ENCODE results near the gene STN1.

STN1 gene

DNA sequence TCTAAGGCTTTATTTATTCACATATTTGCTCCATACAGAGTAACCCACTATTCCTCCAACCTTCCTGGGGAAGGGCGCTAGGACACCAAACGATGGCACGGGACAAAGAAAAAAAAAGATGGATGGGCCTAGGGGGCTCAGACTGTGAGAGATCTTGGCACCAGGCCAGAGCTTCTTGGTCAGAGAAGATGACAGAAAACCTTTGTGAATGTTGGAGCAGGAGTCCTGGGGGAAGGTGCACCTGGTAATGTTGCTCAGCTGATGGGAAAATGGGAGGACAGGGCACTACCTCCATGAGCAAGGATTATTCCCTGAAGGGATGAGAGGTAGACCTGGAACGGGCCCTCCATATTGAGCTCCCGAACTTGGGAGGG is 61.2 kb downstream of the STN1 start:
- TF ChIP-seq, protein P1, sequence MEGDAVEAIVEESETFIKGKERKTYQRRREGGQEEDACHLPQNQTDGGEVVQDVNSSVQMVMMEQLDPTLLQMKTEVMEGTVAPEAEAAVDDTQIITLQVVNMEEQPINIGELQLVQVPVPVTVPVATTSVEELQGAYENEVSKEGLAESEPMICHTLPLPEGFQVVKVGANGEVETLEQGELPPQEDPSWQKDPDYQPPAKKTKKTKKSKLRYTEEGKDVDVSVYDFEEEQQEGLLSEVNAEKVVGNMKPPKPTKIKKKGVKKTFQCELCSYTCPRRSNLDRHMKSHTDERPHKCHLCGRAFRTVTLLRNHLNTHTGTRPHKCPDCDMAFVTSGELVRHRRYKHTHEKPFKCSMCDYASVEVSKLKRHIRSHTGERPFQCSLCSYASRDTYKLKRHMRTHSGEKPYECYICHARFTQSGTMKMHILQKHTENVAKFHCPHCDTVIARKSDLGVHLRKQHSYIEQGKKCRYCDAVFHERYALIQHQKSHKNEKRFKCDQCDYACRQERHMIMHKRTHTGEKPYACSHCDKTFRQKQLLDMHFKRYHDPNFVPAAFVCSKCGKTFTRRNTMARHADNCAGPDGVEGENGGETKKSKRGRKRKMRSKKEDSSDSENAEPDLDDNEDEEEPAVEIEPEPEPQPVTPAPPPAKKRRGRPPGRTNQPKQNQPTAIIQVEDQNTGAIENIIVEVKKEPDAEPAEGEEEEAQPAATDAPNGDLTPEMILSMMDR (IDR thresholded peaks at IDR 0.05; ENCODE audit: extremely low read depth, insufficient read depth, missing control alignments), result no peak
- in situ Hi-C loops (cut with MboI; ENCODE audit: low pct_unique_long_range_greater_than_20kb, low sequenced_read_pairs, unreplicated experiment), result no loop called here
- no peak for DNase-seq (ENCODE audit: low spot score)

DNA sequence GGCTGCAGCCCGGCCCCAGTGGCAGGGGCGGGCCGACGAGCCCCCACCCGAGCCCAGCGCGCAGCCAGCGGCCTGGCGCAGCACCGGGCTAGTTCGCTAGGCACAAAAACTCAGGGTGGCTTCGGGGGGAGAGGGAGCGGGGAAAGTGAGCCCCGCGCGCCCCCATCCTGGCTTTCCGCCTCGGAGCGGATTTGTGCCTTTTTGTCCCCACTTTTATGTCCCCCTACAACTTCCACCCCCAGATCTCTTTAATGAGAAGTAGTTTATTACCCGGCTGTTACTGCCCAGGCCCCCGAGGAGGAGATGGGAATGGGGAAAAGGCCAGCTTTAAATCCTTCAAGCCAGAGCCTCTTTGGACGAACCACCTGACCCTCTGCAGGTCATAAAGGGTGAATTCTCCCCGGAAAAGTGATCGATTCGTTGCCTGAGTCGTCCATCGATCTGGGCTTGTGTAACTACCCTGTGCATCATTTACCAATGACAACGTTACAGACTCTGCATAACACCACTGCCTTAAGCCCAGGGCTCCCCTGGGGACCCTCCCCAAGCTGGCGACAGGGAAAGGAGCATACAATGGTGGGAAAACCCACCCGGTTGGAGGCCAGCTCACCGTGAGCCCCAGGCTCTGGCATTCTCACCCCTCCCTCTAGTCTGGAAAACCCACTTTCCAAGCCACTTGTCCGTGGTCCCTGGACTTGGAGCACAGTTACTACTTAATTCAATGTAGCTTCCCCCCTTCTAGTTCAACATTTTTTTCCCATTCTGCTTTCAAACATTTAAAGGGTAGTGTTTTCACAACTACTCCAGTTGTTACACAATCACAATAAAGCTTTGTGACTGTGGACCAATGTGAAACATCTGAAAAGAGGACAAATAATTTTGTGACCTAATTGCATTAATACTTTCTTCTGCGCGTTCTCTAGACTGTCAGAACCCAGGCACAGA is 61.9 kb downstream of the STN1 start:
- TF ChIP-seq, protein P1 (IDR thresholded peaks at IDR 0.05; ENCODE audit: extremely low read depth, insufficient read depth, missing control alignments), result no peak
- DNase-seq (ENCODE audit: low spot score), result no peak
- in situ Hi-C loops (cut with MboI; ENCODE audit: low pct_unique_long_range_greater_than_20kb, low sequenced_read_pairs, unreplicated experiment), result no loop called here

DNA sequence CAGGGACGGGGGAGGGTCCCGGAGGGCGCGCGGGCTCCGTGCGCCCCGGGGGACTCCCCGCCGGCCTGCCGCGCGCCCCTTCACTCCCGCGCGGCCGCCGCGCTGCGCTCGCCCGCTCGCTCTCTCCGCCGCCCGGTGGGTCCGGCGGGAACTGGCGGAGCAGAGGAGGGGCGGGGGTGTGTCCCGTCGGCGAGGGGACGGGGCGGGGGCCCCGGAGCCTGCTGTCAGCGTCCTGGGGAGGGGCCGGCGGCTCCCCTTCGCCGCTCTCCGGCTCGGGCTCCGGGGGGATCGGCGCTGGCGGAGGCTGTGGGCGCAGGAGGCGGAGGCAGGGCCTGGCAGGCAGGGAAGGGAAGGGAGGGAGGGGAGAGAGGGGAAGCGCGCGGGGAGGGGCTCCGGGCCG is 62.6 kb downstream of the STN1 start, which contains the start of gene SH3PXD2A:
SH3PXD2A (minus strand) TSS at position 153 of the 400 bp plus-strand sequence. CDS start 310 bp downstream, outside the sequence.
- TF ChIP-seq, protein P1 (IDR thresholded peaks at IDR 0.05; ENCODE audit: extremely low read depth, insufficient read depth, missing control alignments), result no peak
- in situ Hi-C loops (cut with MboI; ENCODE audit: low pct_unique_long_range_greater_than_20kb, low sequenced_read_pairs, unreplicated experiment), result no loop called here
- peak; percentile 65 for DNase-seq (ENCODE audit: low spot score)

DNA sequence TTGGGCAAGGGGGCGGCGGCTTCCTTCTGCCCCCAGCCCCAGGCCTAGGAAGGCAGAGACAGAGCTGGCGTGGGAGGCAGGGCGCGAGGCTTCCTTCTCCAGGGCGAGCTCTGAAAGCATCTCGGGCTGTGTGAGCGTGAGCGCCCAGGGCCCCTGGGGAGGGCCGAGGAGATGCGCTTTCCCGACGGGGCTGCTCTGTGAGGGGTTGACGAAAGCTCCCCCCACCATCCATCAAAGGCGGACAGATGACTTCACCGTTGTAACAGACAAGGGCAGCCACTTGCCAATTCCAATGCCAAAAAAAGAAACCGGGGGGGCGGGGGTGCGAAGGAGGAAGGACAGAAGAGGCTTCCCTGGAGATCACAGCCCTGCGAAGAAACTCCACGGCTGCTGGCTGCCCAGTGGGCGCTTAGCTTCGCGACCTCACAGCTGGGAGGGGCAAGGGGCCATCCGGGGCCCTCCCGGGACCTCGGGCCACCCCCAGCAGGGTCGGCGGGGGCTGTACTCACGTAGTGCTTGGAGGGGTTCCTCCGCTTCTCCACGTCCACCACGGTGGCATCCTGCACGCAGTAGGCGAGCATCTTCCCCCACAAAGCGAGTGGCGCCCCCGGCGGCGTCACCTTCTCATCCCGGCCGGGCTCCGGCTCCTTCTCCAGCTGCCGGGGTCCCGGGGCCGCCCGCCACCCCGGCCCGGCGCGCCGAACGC is 63.1 kb downstream of the STN1 start:
- peak; percentile 51 for DNase-seq (ENCODE audit: low spot score)
- TF ChIP-seq, protein P1 (IDR thresholded peaks at IDR 0.05; ENCODE audit: extremely low read depth, insufficient read depth, missing control alignments), result peak; percentile 21
- in situ Hi-C loops (cut with MboI; ENCODE audit: low pct_unique_long_range_greater_than_20kb, low sequenced_read_pairs, unreplicated experiment), result no loop called here

DNA sequence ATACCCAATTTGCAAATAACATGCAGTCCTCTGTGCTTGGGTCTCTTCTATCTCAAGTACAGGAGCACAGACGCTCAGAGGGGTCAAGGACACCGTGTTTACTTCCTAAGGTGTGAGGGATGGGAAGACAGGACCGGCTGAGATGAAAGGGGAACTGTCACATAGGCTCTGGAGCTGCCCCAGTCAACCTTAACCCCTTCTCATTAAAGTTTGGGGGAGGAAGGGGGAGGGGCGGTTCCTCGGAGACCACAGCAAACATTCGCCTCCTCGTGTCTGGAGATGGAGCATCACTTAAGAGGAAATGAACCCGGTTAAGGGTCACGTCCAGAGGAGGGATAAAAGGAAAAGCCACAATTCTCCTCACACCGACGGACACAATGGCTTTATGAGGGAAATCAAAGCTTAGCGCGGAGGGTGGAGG is 63.7 kb downstream of the STN1 start:
- DNase-seq (ENCODE audit: low spot score), result no peak
- in situ Hi-C loops (cut with MboI; ENCODE audit: low pct_unique_long_range_greater_than_20kb, low sequenced_read_pairs, unreplicated experiment), result no loop called here
- TF ChIP-seq, protein P1 (IDR thresholded peaks at IDR 0.05; ENCODE audit: extremely low read depth, insufficient read depth, missing control alignments), result no peak

DNA sequence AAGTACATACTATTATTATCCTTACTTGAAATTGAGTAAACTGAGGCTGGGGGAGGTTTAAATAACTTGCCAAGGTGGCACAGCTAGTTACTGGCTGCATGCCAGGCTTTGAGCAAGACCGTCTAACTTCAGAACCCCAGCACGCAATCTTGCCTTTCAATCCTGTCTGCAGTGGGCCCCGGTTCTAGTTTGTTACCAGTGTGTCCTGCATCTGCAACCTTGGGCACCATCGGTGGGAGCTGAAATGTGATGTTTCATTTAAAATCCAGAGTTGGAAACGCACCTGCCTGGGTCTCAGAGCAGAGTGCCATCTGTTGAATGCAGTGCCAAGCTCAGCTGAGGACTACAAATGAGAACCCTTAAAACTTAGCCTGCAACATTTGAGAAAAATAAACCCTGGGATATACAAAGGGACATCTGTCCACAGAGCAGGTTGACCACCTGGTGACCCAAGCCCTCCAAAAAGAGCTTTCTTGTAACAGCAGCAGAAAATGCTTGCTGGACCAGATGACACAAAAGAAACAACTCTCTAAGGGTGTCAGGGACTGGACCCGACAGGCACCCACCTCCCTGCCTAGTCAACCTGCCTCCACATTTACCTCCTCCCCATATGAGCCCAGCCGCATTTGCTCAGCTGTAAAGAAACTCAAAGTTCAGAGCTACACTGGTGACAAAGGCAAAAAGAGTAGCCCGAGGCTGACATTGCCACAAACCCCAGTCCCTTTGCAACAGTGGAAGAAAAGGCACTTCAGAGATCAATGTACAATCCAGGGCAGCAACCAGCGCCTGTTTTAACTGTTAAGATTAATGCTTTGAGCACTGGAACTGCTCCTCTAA is 64.3 kb downstream of the STN1 start:
- in situ Hi-C loops (cut with MboI; ENCODE audit: low pct_unique_long_range_greater_than_20kb, low sequenced_read_pairs, unreplicated experiment), result no loop called here
- no peak for DNase-seq (ENCODE audit: low spot score)
- TF ChIP-seq, protein P1 (IDR thresholded peaks at IDR 0.05; ENCODE audit: extremely low read depth, insufficient read depth, missing control alignments), result no peak

Measured in GM13977 (cell line).